HepG2 (cell line): ENCODE measurements around the gene RAD51D. TPM values are rescaled to one million over a fixed set of nuclear protein-coding genes. Genes with fewer than 3 reads are reported as not detected.

Experiments
- DPF2 ChIP-seq: sonication (generic); formaldehyde crosslinking; IDR thresholded peaks from 2 replicates; pipeline ENCODE4 v1.4.0; 2020; ENCODE audit warnings: mild to moderate bottlenecking, low read depth, missing genetic modification reagents, borderline replicate concordance
- FIP1L1 ChIP-seq: fragments of 200-400 bp; formaldehyde crosslinking; IDR thresholded peaks from 2 replicates; pipeline ENCODE4 v1.6.1; 2018; ENCODE audit warnings: low read depth, mild to moderate bottlenecking, low read length, moderate library complexity, borderline replicate concordance; ENCODE audit not compliant: insufficient read depth
- FOXA1 ChIP-seq, 2 experiments: fragments of 450-650 bp in 1 of 2; sonication (generic) in 1 of 2; formaldehyde crosslinking in 1 of 2; IDR thresholded peaks; 2 replicates each; pipeline versions ENCODE4 v1.4.0 to v1.6.1; 2016 to 2020; ENCODE audit warnings: missing genetic modification reagents in 1 of 2
- IRX3 ChIP-seq: sonication (generic); formaldehyde crosslinking; IDR thresholded peaks from 2 replicates; pipeline ENCODE4 v1.8.1; 2023; ENCODE audit warnings: mild to moderate bottlenecking, low read depth, missing genetic modification reagents, borderline replicate concordance
- NCOA5 ChIP-seq: sonication (generic); formaldehyde crosslinking; IDR thresholded peaks from 2 replicates; pipeline ENCODE4 v1.4.0; 2020; ENCODE audit warnings: missing genetic modification reagents
- NCOR1 ChIP-seq: fragments of 200-600 bp; sonication (generic); IDR thresholded peaks from 2 replicates; pipeline ENCODE4 v1.7.0; 2017; ENCODE audit warnings: antibody characterized with exemption, low read length, borderline replicate concordance
- NFATC3 ChIP-seq: sonication (generic); formaldehyde crosslinking; IDR thresholded peaks from 2 replicates; pipeline ENCODE4 v1.5.1; 2020; ENCODE audit warnings: mild to moderate bottlenecking, missing genetic modification reagents
- PPARG ChIP-seq: conservative IDR thresholded peaks from 2 replicates; pipeline ENCODE4 v1.6.1; 2016; ENCODE audit warnings: missing biosample characterization, missing genetic modification reagents
- SRF ChIP-seq: IDR thresholded peaks from 2 replicates; pipeline ENCODE4 v1.6.1; 2011; ENCODE audit warnings: mild to moderate bottlenecking, low read depth, low read length, moderate library complexity
- ZBTB7B ChIP-seq: sonication (generic); formaldehyde crosslinking; IDR thresholded peaks from 2 replicates; pipeline ENCODE4 v1.4.0; 2020; ENCODE audit warnings: missing genetic modification reagents
- ZKSCAN1 ChIP-seq: fragments of 150-350 bp; IDR thresholded peaks from 2 replicates; pipeline ENCODE4 v1.6.1; 2014; ENCODE audit warnings: low read length
- ZNF431 ChIP-seq: sonication (generic); formaldehyde crosslinking; IDR thresholded peaks from 2 replicates; pipeline ENCODE4 v1.9.0; 2022; ENCODE audit warnings: missing genetic modification reagents, low read depth, mild to moderate bottlenecking, borderline replicate concordance
- ZNF773 ChIP-seq: sonication (generic); formaldehyde crosslinking; IDR thresholded peaks from 2 replicates; pipeline ENCODE4 v1.4.0; 2020; ENCODE audit warnings: missing genetic modification reagents, borderline replicate concordance
- polyA plus RNA-seq, 8 experiments: library from polyadenylated mRNA; depleted of rRNA in 3 of 8; stranded (reverse) in 7 of 8; unstranded in 1 of 8; fragments of >200 nt; fragmentation: Illumina TruSeq in 4 of 8; extraction: Trizol in 4 of 8; gene quantifications; 2 replicates each; pipeline versions ENCODE4 v1.2.1 to v1.2.3, GENCODE V29; 2011 to 2016; ENCODE audit warnings: low read depth in 4 of 8, missing spikeins in 1 of 8, mixed read lengths in 1 of 8; ENCODE audit not compliant: insufficient read depth in 1 of 8
- total RNA-seq, 5 experiments: library from RNA; depleted of rRNA; stranded (reverse); fragments of >200 nt; fragmentation: Illumina TruSeq; extraction: Trizol; gene quantifications; 2 replicates each; pipeline ENCODE4 v1.2.3, GENCODE V29; 2016; ENCODE audit warnings: low read depth in 1 of 5
- TF ChIP-seq, protein P1 (sequence below): sonication (generic); formaldehyde crosslinking; IDR thresholded peaks from 2 replicates; pipeline ENCODE4 v1.4.0; 2020; ENCODE audit warnings: missing genetic modification reagents, borderline replicate concordance
- TF ChIP-seq, protein P2 (sequence below): sonication (generic); formaldehyde crosslinking; IDR thresholded peaks from 2 replicates; pipeline ENCODE4 v1.5.0; 2020; ENCODE audit warnings: missing genetic modification reagents
- TF ChIP-seq, protein P3 (sequence below): sonication (generic); formaldehyde crosslinking; IDR thresholded peaks from 2 replicates; pipeline ENCODE4 v1.4.0; 2020; ENCODE audit warnings: mild to moderate bottlenecking, missing genetic modification reagents
- TF ChIP-seq, protein P4 (sequence below): sonication (generic); formaldehyde crosslinking; IDR thresholded peaks from 2 replicates; pipeline ENCODE4 v1.5.1; 2020; ENCODE audit warnings: missing genetic modification reagents, mild to moderate bottlenecking, borderline replicate concordance
- TF ChIP-seq, protein P5 (sequence below): sonication (generic); formaldehyde crosslinking; IDR thresholded peaks from 2 replicates; pipeline ENCODE4 v1.9.0; 2021; ENCODE audit warnings: missing genetic modification reagents, borderline replicate concordance
- TF ChIP-seq, protein P6 (sequence below): sonication (generic); formaldehyde crosslinking; IDR thresholded peaks from 2 replicates; pipeline ENCODE4 v1.4.0; 2020; ENCODE audit warnings: low read depth, missing genetic modification reagents

Gene RAD51D
- total and polyA plus RNA-seq, 2 of the 13 experiments (the other 11 are each of a cell fraction or from before 2014, with no cell fraction given): 6.7 to 13.1 TPM

DNA sequence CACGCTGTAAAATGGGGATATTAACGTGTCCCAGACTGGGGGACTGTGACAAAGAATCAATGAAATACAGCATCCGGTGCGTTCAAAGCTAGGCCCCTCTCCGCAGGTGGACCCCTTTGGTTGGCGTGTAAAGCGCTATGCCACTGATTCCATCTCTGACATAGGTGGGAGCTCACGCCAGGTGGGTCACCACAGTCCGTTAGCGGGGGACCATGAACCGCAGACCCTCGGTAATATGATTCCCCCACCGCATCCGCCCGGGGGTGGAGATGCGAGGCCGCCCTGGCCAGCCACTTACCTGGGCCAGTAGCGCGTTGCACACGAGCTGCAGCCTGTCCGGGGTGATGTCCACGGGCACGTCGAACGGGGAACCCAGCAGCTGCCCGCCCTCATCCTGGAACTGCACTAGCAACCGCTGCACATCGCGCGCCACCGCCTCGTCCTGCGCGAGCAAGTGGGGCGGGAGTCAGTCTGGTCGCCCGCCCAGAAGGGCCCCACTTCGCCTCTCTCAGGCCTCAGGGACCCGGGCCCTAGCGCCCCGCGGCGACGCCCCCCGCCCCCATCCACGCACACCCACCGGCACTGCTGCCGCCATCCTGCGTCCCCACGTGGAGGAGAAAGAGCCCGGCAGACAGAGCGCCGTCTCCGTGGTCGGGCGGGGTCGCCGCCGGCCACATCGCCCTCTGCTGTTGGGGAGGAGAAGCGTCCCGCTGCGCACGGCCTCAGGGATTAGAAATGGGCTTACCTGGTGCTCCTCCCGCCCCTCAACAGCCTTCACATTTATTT, 22.2 kb upstream of the RAD51D start, which contains the start of gene NLE1 (continued):
- TF ChIP-seq, protein P1, sequence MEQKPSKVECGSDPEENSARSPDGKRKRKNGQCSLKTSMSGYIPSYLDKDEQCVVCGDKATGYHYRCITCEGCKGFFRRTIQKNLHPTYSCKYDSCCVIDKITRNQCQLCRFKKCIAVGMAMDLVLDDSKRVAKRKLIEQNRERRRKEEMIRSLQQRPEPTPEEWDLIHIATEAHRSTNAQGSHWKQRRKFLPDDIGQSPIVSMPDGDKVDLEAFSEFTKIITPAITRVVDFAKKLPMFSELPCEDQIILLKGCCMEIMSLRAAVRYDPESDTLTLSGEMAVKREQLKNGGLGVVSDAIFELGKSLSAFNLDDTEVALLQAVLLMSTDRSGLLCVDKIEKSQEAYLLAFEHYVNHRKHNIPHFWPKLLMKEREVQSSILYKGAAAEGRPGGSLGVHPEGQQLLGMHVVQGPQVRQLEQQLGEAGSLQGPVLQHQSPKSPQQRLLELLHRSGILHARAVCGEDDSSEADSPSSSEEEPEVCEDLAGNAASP (CRISPR knock-in tag): 0 out of 2 replicates have a peak, but pooled peaks have one; percentile 44
- TF ChIP-seq IRX3: no peak
- TF ChIP-seq ZKSCAN1: no peak
- no peak for TF ChIP-seq FOXA1 (IDR thresholded peaks at IDR 0.05)
- peak; percentile 33 for TF ChIP-seq FOXA1 (CRISPR knock-in tag; IDR thresholded peaks at IDR 0.05)
- TF ChIP-seq, protein P2, sequence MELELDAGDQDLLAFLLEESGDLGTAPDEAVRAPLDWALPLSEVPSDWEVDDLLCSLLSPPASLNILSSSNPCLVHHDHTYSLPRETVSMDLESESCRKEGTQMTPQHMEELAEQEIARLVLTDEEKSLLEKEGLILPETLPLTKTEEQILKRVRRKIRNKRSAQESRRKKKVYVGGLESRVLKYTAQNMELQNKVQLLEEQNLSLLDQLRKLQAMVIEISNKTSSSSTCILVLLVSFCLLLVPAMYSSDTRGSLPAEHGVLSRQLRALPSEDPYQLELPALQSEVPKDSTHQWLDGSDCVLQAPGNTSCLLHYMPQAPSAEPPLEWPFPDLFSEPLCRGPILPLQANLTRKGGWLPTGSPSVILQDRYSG (CRISPR knock-in tag): no peak
- TF ChIP-seq, protein P3, sequence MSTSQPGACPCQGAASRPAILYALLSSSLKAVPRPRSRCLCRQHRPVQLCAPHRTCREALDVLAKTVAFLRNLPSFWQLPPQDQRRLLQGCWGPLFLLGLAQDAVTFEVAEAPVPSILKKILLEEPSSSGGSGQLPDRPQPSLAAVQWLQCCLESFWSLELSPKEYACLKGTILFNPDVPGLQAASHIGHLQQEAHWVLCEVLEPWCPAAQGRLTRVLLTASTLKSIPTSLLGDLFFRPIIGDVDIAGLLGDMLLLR (CRISPR knock-in tag): peak; percentile 99
- TF ChIP-seq SRF: peak; percentile 10; the same call in 1 of the 2 replicates
- no peak for TF ChIP-seq FIP1L1
- no peak for TF ChIP-seq ZNF773 (CRISPR knock-in tag)
- no peak for TF ChIP-seq NCOA5 (CRISPR knock-in tag)
- TF ChIP-seq, protein P4, sequence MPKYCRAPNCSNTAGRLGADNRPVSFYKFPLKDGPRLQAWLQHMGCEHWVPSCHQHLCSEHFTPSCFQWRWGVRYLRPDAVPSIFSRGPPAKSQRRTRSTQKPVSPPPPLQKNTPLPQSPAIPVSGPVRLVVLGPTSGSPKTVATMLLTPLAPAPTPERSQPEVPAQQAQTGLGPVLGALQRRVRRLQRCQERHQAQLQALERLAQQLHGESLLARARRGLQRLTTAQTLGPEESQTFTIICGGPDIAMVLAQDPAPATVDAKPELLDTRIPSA (CRISPR knock-in tag): no peak
- no peak for TF ChIP-seq NFATC3 (CRISPR knock-in tag)
- TF ChIP-seq, protein P5, sequence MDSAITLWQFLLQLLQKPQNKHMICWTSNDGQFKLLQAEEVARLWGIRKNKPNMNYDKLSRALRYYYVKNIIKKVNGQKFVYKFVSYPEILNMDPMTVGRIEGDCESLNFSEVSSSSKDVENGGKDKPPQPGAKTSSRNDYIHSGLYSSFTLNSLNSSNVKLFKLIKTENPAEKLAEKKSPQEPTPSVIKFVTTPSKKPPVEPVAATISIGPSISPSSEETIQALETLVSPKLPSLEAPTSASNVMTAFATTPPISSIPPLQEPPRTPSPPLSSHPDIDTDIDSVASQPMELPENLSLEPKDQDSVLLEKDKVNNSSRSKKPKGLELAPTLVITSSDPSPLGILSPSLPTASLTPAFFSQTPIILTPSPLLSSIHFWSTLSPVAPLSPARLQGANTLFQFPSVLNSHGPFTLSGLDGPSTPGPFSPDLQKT (CRISPR knock-in tag): no peak
- TF ChIP-seq ZBTB7B: 0 out of 2 replicates have a peak, but pooled peaks have one; percentile 75
- TF ChIP-seq DPF2: no peak
- TF ChIP-seq, protein P6, sequence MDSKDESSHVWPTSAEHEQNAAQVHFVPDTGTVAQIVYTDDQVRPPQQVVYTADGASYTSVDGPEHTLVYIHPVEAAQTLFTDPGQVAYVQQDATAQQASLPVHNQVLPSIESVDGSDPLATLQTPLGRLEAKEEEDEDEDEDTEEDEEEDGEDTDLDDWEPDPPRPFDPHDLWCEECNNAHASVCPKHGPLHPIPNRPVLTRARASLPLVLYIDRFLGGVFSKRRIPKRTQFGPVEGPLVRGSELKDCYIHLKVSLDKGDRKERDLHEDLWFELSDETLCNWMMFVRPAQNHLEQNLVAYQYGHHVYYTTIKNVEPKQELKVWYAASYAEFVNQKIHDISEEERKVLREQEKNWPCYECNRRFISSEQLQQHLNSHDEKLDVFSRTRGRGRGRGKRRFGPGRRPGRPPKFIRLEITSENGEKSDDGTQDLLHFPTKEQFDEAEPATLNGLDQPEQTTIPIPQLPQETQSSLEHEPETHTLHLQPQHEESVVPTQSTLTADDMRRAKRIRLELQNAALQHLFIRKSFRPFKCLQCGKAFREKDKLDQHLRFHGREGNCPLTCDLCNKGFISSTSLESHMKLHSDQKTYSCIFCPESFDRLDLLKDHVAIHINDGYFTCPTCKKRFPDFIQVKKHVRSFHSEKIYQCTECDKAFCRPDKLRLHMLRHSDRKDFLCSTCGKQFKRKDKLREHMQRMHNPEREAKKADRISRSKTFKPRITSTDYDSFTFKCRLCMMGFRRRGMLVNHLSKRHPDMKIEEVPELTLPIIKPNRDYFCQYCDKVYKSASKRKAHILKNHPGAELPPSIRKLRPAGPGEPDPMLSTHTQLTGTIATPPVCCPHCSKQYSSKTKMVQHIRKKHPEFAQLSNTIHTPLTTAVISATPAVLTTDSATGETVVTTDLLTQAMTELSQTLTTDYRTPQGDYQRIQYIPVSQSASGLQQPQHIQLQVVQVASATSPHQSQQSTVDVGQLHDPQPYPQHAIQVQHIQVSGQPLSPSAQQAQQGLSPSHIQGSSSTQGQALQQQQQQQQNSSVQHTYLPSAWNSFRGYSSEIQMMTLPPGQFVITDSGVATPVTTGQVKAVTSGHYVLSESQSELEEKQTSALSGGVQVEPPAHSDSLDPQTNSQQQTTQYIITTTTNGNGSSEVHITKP: peak; percentile 61; the same call in 1 of the 2 replicates
- no peak for TF ChIP-seq NCOR1
- no peak for TF ChIP-seq PPARG (CRISPR knock-in tag)
- no peak for TF ChIP-seq ZNF431 (CRISPR knock-in tag)
